GM23248 (cell line): ENCODE measurements around the gene PCDHAC2.

Experiments
- EZH2 ChIP-seq: fragments of 200-600 bp; sonication (generic); IDR thresholded peaks from 2 replicates; pipeline ENCODE4 v1.6.1; 2018; ENCODE audit warnings: antibody characterized with exemption, mild to moderate bottlenecking; ENCODE audit not compliant: insufficient read depth, poor library complexity, severe bottlenecking
- EZH2phosphoT487 ChIP-seq: fragments of 200-600 bp; sonication (generic); IDR thresholded peaks from 2 replicates; pipeline ENCODE4 v1.6.1; 2018; ENCODE audit warnings: antibody characterized with exemption, moderate library complexity, mild to moderate bottlenecking, low read depth; ENCODE audit not compliant: insufficient read depth

GRCh38 chr5:140926443-140927227, 39.6 kb upstream of the PCDHAC2 start:
- TF ChIP-seq EZH2 (no peak), EZH2phosphoT487 (no peak)
